Measurements from ENCODE around the gene NPHP4. TPM values are rescaled to one million over a fixed set of nuclear protein-coding genes. Genes with fewer than 3 reads are reported as not detected.

NPHP4 gene
- total RNA-seq, 4 donors from 2014 or later: 11.2 to 24.5 (median 18.2) TPM

- 97 to 98% methylated on average over 10 to 12 of the region's 12 CpGs for WGBS, 2 donors
- peak in 1 of 2 donors; percentile 79 for DNase-seq (ENCODE audit: low spot score in 2 of 2)
- no peak for TF ChIP-seq POLR2A (IDR thresholded peaks at IDR 0.05)
- TF ChIP-seq CTCF (IDR thresholded peaks at IDR 0.05): no peak
- intact Hi-C loops (cut with DNase I; ENCODE audit: low total_unique reads): no loop called here
- H3K4me3 ChIP-seq (ENCODE audit: low read depth, poor library complexity, severe bottlenecking): no peak overlapping the region
These were observed 86.8 kb downstream of the NPHP4 start for GRCh38 chr1:5905436-5905835.

GRCh38 chr1:5904551-5904950 lies 87.7 kb downstream of the NPHP4 start:
- TF ChIP-seq POLR2A (IDR thresholded peaks at IDR 0.05) (no peak), CTCF (IDR thresholded peaks at IDR 0.05) (no peak)
- 92% methylated on average over 12 of the region's 12 CpGs for WGBS, 2 donors
- no peak overlapping the region for H3K4me3 ChIP-seq (ENCODE audit: low read depth, poor library complexity, severe bottlenecking)
- DNase-seq (ENCODE audit: low spot score in 2 of 2): peak in 1 of 2 donors; percentile 75
- intact Hi-C loops (cut with DNase I; ENCODE audit: low total_unique reads): no loop called here

GRCh38 chr1:5903680-5904079 lies 88.5 kb downstream of the NPHP4 start:
- H3K4me3 ChIP-seq (ENCODE audit: low read depth, poor library complexity, severe bottlenecking): no peak overlapping the region
- 72 to 77% methylated on average over 8 of the region's 8 CpGs for WGBS, 2 donors
- DNase-seq (ENCODE audit: low spot score in 2 of 2): no peak
- intact Hi-C loops (cut with DNase I; ENCODE audit: low total_unique reads): no loop called here
- TF ChIP-seq POLR2A (IDR thresholded peaks at IDR 0.05): no peak
- no peak for TF ChIP-seq CTCF (IDR thresholded peaks at IDR 0.05)

- DNase-seq (ENCODE audit: low spot score in 2 of 2): no peak
- TF ChIP-seq POLR2A (IDR thresholded peaks at IDR 0.05): no peak
- no peak overlapping the region for H3K4me3 ChIP-seq (ENCODE audit: low read depth, poor library complexity, severe bottlenecking)
- intact Hi-C loops (cut with DNase I; ENCODE audit: low total_unique reads): no loop called here
- WGBS, 2 donors: 84 to 87% methylated on average over 5 of the region's 5 CpGs
These were observed 89.2 kb downstream of the NPHP4 start for GRCh38 chr1:5903031-5903430.

GRCh38 chr1:5901841-5902240 lies 90.4 kb downstream of the NPHP4 start:
- no peak for DNase-seq (ENCODE audit: low spot score in 2 of 2)
- WGBS, 2 donors: 72 to 76% methylated on average over 2 of the region's 2 CpGs
- intact Hi-C loops (cut with DNase I; ENCODE audit: low total_unique reads): no loop called here
- no peak overlapping the region for H3K4me3 ChIP-seq (ENCODE audit: low read depth, poor library complexity, severe bottlenecking)
- TF ChIP-seq CTCF (IDR thresholded peaks at IDR 0.05) (no peak), POLR2A (IDR thresholded peaks at IDR 0.05) (no peak)

GRCh38 chr1:5901150-5901549 lies 91.1 kb downstream of the NPHP4 start:
- 34% methylated on average over 5 of the region's 5 CpGs for WGBS, 2 donors
- no peak for TF ChIP-seq POLR2A (IDR thresholded peaks at IDR 0.05)
- TF ChIP-seq CTCF (IDR thresholded peaks at IDR 0.05): no peak
- DNase-seq (ENCODE audit: low spot score in 2 of 2): no peak
- intact Hi-C loops (cut with DNase I; ENCODE audit: low total_unique reads): no loop called here
- no peak overlapping the region for H3K4me3 ChIP-seq (ENCODE audit: low read depth, poor library complexity, severe bottlenecking)

All from lower leg skin (tissue), 4 donors.